Adipose tissue (tissue), 3 donors: ENCODE results near the gene ABCA12. TPM values are rescaled to one million over a fixed set of nuclear protein-coding genes. Genes with fewer than 3 reads are reported as not detected.

Source experiments
- H3K27ac ChIP-seq: one replicate; pipeline ENCODE4 v1.5.1; 2013; ENCODE audit warnings: low read depth, low read length
- WGBS, 3 donors: extraction: QIAGEN DNeasy Blood & Tissue Kit; methylation state at CpG; one replicate each; pipeline ENCODE4 v1.1.7; 2013; 5-methylcytosine and 5-hydroxymethylcytosine counted together
- polyA plus RNA-seq, 3 donors: library from polyadenylated mRNA; stranded (reverse); fragments of 200-250 nt; gene quantifications; one replicate each; pipeline ENCODE4 v1.2.3, GENCODE V29; 2013
- donor health status: healthy with polysubstance abuse.
- donor health status: Bipolar disorder and iron deficiency.
- donor health status: healthy.

Gene ABCA12
- polyA plus RNA-seq, 3 donors, result not detected

- WGBS, 3 donors, result 57 to 67% (median 64%) methylated on average over 7 of the region's 7 CpGs
- H3K27ac ChIP-seq, result no peak overlapping the region
These were observed 77.4 kb downstream of the ABCA12 start for GRCh38 chr2:215060861-215061536.

GRCh38 chr2:215059724-215060123 lies 78.7 kb downstream of the ABCA12 start:
- WGBS, 3 donors, result 30 to 36% (median 30%) methylated on average over 2 of the region's 2 CpGs
- no peak overlapping the region for H3K27ac ChIP-seq

- H3K27ac ChIP-seq, result no peak overlapping the region
- 51 to 78% (median 76%) methylated on average over 2 of the region's 2 CpGs for WGBS, 3 donors
These were observed 82.5 kb downstream of the ABCA12 start for GRCh38 chr2:215055891-215056290.

- no peak overlapping the region for H3K27ac ChIP-seq
- 81 to 91% (median 90%) methylated on average over 3 of the region's 3 CpGs for whole genome bisulfite sequencing, 3 donors
These were observed 85.6 kb downstream of the ABCA12 start for GRCh38 chr2:215052810-215053209.

- no peak overlapping the region for H3K27ac ChIP-seq
- WGBS, 3 donors, result 89 to 94% (median 92%) methylated on average over 3 of the region's 3 CpGs
These were observed 86.0 kb downstream of the ABCA12 start for GRCh38 chr2:215052404-215052803.

GRCh38 chr2:215049341-215049740 lies 89.1 kb downstream of the ABCA12 start:
- WGBS, 3 donors, result 41 to 78% (median 77%) methylated on average over 2 of the region's 2 CpGs
- H3K27ac ChIP-seq, result no peak overlapping the region

GRCh38 chr2:215038421-215038820 lies 100.0 kb downstream of the ABCA12 start:
- WGBS, 3 donors, result 68 to 72% (median 69%) methylated on average over 3 of the region's 3 CpGs
- H3K27ac ChIP-seq, result no peak overlapping the region

- H3K27ac ChIP-seq, result no peak overlapping the region
- 34 to 76% (median 64%) methylated on average over 1 of the region's 1 CpG for WGBS, 3 donors
These were observed 102.1 kb downstream of the ABCA12 start for GRCh38 chr2:215036314-215036713.

GRCh38 chr2:215034154-215034553 lies 104.3 kb downstream of the ABCA12 start:
- H3K27ac ChIP-seq, result no peak overlapping the region
- WGBS, 3 donors, result 67 to 69% (median 68%) methylated on average over 3 of the region's 3 CpGs

- 69 to 79% (median 75%) methylated on average over 2 of the region's 2 CpGs for WGBS, 3 donors
- no peak overlapping the region for H3K27ac ChIP-seq
These were observed 106.3 kb downstream of the ABCA12 start for GRCh38 chr2:215032153-215032552.

GRCh38 chr2:215031321-215031720 lies 107.1 kb downstream of the ABCA12 start:
- no peak overlapping the region for H3K27ac ChIP-seq
- 57 to 88% (median 85%) methylated on average over 2 of the region's 2 CpGs for WGBS, 3 donors

GRCh38 chr2:215029936-215030335 lies 108.5 kb downstream of the ABCA12 start:
- no peak overlapping the region for H3K27ac ChIP-seq
- 77 to 90% (median 81%) methylated on average over 5 of the region's 5 CpGs for WGBS, 3 donors

GRCh38 chr2:215028231-215028630 lies 110.2 kb downstream of the ABCA12 start:
- 76 to 84% (median 84%) methylated on average over 1 of the region's 1 CpG for WGBS, 3 donors
- no peak overlapping the region for H3K27ac ChIP-seq

- 45 to 46% (median 45%) methylated on average over 2 of the region's 2 CpGs for WGBS, 3 donors
- H3K27ac ChIP-seq, result no peak overlapping the region
These were observed 110.6 kb downstream of the ABCA12 start for GRCh38 chr2:215027779-215028178.

GRCh38 chr2:215022910-215023309 lies 115.5 kb downstream of the ABCA12 start:
- 81 to 84% (median 81%) methylated on average over 2 of the region's 2 CpGs for WGBS, 3 donors
- no peak overlapping the region for H3K27ac ChIP-seq

GRCh38 chr2:215022418-215022817 lies 116.0 kb downstream of the ABCA12 start:
- WGBS, 3 donors, result 42 to 55% (median 44%) methylated on average over 3 of the region's 3 CpGs
- H3K27ac ChIP-seq, result no peak overlapping the region

- 43 to 48% (median 45%) methylated on average over 2 of the region's 2 CpGs for WGBS, 3 donors
- H3K27ac ChIP-seq, result no peak overlapping the region
These were observed 118.1 kb downstream of the ABCA12 start for GRCh38 chr2:215020283-215020682.

GRCh38 chr2:215019521-215020145 lies 118.8 kb downstream of the ABCA12 start:
- WGBS, 3 donors, result 90 to 91% (median 90%) methylated on average over 8 of the region's 8 CpGs
- no peak overlapping the region for H3K27ac ChIP-seq

GRCh38 chr2:215019085-215019484 lies 119.3 kb downstream of the ABCA12 start:
- WGBS, 3 donors, result 59 to 81% (median 79%) methylated on average over 3 of the region's 3 CpGs
- no peak overlapping the region for H3K27ac ChIP-seq

- no peak overlapping the region for H3K27ac ChIP-seq
- WGBS, 3 donors, result 82 to 92% (median 92%) methylated on average over 3 of the region's 3 CpGs
These were observed 123.0 kb downstream of the ABCA12 start for GRCh38 chr2:215015421-215015820.
